Subcutaneous abdominal adipose tissue (tissue), 5 donors: ENCODE data around the gene MYOT.

ENCODE experiments used
- H3K27ac ChIP-seq: one replicate; pipeline ENCODE4 v1.7.0; 2013; ENCODE audit warnings: low read depth, mild to moderate bottlenecking, inconsistent platforms, low read length, moderate library complexity
- H3K27me3 ChIP-seq, 5 donors: one replicate each; pipeline ENCODE4 v1.7.0; 2013; ENCODE audit warnings: low read length in 5 of 5, inconsistent platforms in 1 of 5; ENCODE audit not compliant: control insufficient read depth in 5 of 5, insufficient read depth in 4 of 5
- H3K36me3 ChIP-seq, 5 donors: one replicate each; pipeline ENCODE4 v1.7.0; 2013; ENCODE audit warnings: low read length in 5 of 5; ENCODE audit not compliant: control insufficient read depth in 5 of 5, insufficient read depth in 5 of 5
- H3K4me1 ChIP-seq, 5 donors: one replicate each; pipeline ENCODE4 v1.7.0; 2013; ENCODE audit warnings: low read length in 5 of 5, mild to moderate bottlenecking in 3 of 5, moderate library complexity in 1 of 5; ENCODE audit not compliant: control insufficient read depth in 5 of 5, insufficient read depth in 5 of 5
- H3K4me3 ChIP-seq, 5 donors: one replicate each; pipeline ENCODE4 v1.7.0; 2013; ENCODE audit warnings: low read length in 5 of 5, low read depth in 1 of 5
- H3K9ac ChIP-seq, 5 donors: one replicate each; pipeline ENCODE4 v1.7.0; 2013; ENCODE audit warnings: low read length in 5 of 5, mild to moderate bottlenecking in 4 of 5, moderate library complexity in 3 of 5
- H3K9me3 ChIP-seq, 5 donors: one replicate each; pipeline ENCODE4 v1.7.0; 2013; ENCODE audit warnings: low read length in 5 of 5; ENCODE audit not compliant: control insufficient read depth in 5 of 5
- donor health status: healthy.
- donor health status: healthy.
- donor health status: healthy.
- donor health status: healthy.
- donor health status: healthy.

The MYOT gene

DNA sequence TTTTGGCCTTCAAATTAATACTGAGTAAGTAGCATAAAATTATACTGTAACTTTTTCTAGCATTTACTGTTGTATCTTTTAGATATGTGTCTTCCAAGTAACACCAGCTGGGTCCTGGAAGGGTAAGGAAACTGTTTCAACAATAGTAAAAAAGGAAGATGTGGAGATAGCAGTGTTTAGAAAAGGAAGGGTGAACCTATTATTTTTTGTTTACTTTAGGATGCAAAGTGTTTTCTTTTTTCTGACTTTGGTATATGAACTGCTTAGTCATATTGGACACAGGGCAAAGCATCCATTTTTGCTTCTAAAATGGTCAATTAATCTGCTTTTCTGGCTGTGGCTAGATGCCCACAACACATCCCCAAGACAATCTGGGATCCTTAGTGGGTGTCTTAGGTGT, 26.9 kb downstream of the MYOT start:
- Histone ChIP-seq H3K4me3 (no peak overlapping the region), H3K9me3 (no peaks in the 10 kb centered on the region), H3K27ac (no peak overlapping the region), H3K27me3 (no peaks in the 10 kb centered on the region), H3K36me3 (no peaks in the 10 kb centered on the region), H3K4me1 (peaks cover 0 to 2% (median 1%) of the 10 kb centered on the region in 5 donors), H3K9ac (no peak overlapping the region)

DNA sequence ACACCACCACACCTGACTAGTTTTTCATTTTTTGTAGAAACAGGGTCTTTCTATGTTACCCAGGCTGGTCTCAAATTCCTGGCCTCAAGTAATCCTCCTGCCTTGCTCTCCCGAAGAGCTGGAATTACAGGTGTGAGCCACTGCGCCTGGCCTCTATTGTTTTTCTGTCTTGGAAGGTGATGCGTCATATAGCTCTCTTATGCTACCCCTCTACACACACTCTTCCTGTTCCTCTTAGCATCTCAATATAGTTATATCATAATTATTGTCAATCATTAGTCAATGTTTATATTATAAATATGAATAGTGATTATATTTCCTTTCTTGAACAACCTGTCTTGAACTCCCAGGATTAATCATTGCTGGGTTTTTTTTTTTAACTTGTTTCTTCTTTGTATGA, 28.9 kb downstream of the MYOT start:
- Histone ChIP-seq H3K27me3 (no peaks in the 10 kb centered on the region), H3K9me3 (no peaks in the 10 kb centered on the region), H3K9ac (no peak overlapping the region), H3K36me3 (no peaks in the 10 kb centered on the region), H3K4me3 (no peak overlapping the region), H3K27ac (no peak overlapping the region), H3K4me1 (no peaks in the 10 kb centered on the region)

DNA sequence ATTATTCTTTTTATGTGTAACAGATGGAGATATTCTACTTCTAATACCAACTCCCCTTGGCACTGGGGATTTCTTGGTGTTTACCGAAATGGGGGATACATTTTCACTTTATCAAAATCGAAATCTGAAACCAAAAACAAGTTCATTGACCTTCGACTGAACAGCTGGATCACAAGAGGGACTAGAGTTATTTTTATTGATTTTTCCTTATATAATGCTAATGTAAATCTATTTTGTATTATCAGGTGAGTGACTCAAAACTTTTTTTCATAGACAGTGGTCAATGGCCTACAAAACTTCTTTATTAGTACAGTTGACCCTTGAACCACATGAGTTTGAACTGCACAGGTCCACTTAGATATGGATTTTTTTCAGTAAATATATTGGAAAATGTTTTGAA, 31.8 kb downstream of the MYOT start:
- Histone ChIP-seq H3K27me3 (no peaks in the 10 kb centered on the region), H3K9ac (no peak overlapping the region), H3K4me1 (no peaks in the 10 kb centered on the region)

DNA sequence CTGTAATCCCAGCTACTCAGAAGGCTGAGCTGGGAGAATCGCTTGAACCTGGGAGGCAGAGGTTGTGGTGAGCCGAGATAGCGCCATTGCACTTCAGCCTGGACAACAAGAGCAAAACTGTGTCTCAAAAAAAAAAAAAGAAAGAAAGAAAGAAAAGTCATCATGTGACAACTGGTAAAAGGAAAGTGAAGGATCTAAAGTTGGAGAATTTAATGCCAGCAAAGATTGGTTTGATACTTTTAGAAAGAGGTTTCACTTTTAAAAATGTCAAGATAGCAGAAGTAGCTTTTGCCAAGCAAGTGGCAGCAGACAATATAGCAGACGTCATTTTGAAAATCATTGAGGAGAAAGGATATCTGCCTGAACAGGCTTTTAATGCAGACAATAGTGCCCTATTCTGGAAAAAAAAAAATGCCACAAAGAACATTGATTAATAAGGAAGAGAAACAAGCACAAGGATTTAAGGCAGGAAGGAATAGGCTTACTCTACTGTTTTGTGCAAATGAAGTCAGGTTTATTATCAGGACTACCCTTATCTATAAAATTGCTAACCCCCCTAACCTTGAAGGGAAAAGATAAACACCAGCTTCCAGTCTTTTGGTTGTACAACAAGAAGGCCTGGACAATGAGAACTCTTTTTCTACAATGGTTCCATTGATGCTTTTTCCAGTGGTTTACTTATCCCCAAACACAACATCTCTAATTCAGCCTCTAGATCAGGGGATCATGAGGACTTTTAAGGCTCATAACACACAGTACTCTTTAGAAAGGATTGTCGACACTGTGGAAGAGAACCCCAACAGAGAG, 33.6 kb downstream of the MYOT start:
- Histone ChIP-seq H3K36me3 (no peaks in the 10 kb centered on the region), H3K9ac (peak overlapping the region in 1 of 5 donors; percentile 56), H3K27me3 (no peaks in the 10 kb centered on the region), H3K4me3 (no peak overlapping the region), H3K27ac (no peak overlapping the region), H3K4me1 (no peaks in the 10 kb centered on the region), H3K9me3 (no peaks in the 10 kb centered on the region)

More for the DNA sequence above, 31.8 kb downstream of the MYOT start:
- H3K4me3 ChIP-seq = no peak overlapping the region
- H3K27ac ChIP-seq = no peak overlapping the region
- no peaks in the 10 kb centered on the region for H3K9me3 ChIP-seq
- H3K36me3 ChIP-seq = no peaks in the 10 kb centered on the region

DNA sequence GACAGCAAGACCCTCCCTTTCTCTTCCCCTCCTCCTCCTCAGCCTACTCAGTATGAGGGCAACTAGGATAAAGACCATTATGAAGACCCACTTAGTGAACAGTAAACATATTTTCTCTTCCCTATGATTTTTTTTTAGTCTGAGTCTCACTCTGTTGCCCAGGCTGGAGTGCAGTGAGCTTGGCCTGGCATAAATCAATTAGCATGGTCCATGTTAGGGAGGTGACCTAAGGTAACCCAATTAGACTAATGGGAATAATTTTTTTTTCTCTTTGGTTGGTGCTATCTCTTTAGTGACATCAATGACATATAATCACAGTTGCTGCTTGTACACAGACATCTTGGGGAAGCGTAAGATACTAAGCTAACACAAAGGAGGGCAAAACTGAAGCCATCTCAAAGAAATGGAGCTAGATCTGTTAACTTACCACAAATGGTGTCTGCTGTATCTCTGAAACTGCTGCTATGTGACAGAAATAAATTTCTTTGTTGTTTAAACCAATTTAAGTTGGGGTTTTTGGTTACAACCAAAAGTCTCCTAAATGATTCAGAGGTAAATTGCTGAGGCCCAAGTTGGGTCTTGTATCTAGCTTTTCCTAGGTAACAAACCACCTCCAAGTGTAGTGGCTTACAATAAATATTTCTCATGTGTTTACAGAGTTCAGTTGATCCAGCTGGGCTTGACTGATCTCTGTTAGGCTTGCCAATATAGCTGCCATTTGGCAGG, 34.9 kb downstream of the MYOT start:
- Histone ChIP-seq H3K36me3 (no peaks in the 10 kb centered on the region), H3K27me3 (no peaks in the 10 kb centered on the region), H3K4me1 (no peaks in the 10 kb centered on the region), H3K9me3 (no peaks in the 10 kb centered on the region), H3K4me3 (no peak overlapping the region), H3K27ac (no peak overlapping the region), H3K9ac (no peak overlapping the region)

DNA sequence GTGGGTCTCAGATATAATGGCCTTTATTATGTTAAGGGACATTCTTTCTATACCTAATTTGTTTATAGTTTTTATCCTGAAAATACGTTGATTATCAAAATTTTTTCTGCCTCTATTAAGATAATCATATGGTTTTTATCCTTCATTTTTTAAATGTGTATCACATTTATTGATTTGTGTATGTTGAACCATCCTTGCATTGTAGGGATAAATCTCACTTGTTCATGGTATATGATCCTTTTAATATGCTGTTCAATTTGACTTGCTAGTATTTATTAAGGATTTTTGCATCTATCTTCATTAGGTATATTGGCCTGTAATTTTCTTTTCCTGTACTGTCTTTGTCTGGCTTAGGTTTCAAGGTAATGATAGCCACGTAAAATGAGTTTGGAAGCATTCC, 47.1 kb downstream of the MYOT start:
- Histone ChIP-seq H3K27ac (no peak overlapping the region), H3K36me3 (no peaks in the 10 kb centered on the region), H3K27me3 (no peaks in the 10 kb centered on the region), H3K9me3 (peaks cover 0 to 8% (median 2%) of the 10 kb centered on the region in 5 donors), H3K4me3 (no peak overlapping the region), H3K9ac (no peak overlapping the region), H3K4me1 (no peaks in the 10 kb centered on the region)

DNA sequence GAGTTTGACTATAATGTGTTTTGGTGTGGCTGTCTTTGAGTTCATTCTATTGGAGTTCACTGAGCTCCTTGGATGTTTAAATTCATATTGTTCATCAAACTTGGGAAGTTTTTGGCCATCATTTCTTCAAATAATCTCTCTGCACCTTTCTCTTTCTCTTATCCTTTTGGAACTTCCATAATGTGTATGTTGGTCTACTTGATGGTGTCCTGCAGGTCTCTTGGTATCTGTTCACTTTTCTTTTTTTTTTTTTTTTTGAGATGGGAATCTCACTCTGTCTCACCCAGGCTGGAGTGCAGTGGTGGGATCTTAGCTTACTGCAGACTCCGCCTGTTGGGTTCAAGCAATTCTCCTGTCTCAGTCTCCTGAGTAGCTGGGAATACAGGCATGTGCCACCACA, 49.3 kb downstream of the MYOT start:
- Histone ChIP-seq H3K9ac (no peak overlapping the region), H3K36me3 (no peaks in the 10 kb centered on the region), H3K4me3 (no peak overlapping the region), H3K4me1 (no peaks in the 10 kb centered on the region), H3K9me3 (peaks cover 0 to 8% (median 2%) of the 10 kb centered on the region in 5 donors), H3K27ac (no peak overlapping the region), H3K27me3 (no peaks in the 10 kb centered on the region)

DNA sequence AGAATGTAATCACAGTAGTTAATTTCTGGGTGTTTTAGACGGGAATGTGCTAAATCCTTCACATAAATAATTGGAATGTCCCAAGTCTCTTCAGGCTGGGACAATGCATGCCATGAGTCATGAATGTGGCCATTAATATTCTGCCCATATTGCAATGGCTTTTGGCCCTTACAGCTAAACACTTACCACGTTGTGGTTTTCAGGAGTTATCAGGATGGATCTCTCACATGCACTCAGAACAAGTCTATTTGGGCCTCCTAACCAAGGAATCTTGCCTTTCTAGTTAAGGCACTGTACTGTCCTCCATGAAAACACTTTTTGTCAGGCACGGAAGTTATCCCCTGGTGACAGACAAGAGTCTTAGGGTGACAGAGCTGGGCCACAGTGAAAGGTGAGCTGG, 54.3 kb downstream of the MYOT start:
- Histone ChIP-seq H3K27me3 (no peaks in the 10 kb centered on the region), H3K9ac (no peak overlapping the region), H3K9me3 (no peaks in the 10 kb centered on the region), H3K27ac (no peak overlapping the region), H3K4me3 (no peak overlapping the region), H3K36me3 (peaks cover 0 to 4% (median 0%) of the 10 kb centered on the region in 5 donors), H3K4me1 (no peaks in the 10 kb centered on the region)

DNA sequence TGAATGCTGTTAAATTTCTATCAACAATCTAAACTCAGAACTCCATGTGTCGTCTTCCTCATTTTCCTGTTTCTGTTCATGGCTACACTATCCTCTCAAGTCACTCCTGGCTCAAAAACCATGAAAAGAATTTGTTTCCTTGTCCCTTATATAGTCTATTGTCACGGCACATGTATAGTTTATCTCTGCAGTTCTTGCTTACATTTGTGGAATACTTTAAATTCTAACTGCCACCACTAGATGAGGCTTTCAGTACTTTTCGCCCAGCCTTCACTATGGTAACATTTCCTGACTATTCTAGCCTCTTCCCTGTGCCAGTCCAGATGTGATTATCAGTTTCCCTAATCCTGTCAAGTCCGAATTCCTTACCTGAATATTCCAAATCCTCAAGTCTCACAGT, 56.2 kb downstream of the MYOT start:
- Histone ChIP-seq H3K4me1 (no peaks in the 10 kb centered on the region), H3K4me3 (no peak overlapping the region), H3K9ac (no peak overlapping the region), H3K27ac (no peak overlapping the region), H3K36me3 (peaks cover 0 to 4% (median 0%) of the 10 kb centered on the region in 5 donors), H3K27me3 (no peaks in the 10 kb centered on the region), H3K9me3 (no peaks in the 10 kb centered on the region)

DNA sequence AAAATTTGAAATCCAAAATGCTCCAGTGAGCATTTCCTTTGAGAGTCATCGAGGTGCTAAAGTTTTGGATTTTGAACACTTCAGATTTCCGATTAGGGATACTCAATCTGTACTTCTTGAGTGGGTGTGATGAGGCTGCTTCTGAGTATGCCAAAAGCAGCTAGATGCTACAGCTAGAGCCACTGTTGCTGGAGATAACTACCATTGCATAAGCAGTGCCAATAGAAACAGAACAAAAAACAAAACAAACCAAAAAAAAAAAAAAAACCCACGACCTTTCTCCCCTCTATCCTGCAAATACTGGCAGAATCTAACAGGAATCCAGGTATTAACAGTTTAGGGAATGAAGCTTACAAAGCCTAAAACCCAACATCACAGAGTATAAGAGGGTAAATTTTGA, 65.1 kb downstream of the MYOT start:
- Histone ChIP-seq H3K4me1 (peaks cover 0 to 6% (median 0%) of the 10 kb centered on the region in 5 donors), H3K36me3 (peaks cover 6 to 10% (median 8%) of the 10 kb centered on the region in 5 donors), H3K9ac (no peak overlapping the region), H3K27ac (no peak overlapping the region), H3K4me3 (no peak overlapping the region), H3K27me3 (no peaks in the 10 kb centered on the region), H3K9me3 (no peaks in the 10 kb centered on the region)
